Fibroblast of skin of left biceps (primary cell): ENCODE results near the gene FAM241A.
"Not testable (repeated sequence)": the region's sequence is repeated elsewhere in the genome, so short reads cannot be mapped to it uniquely, and the experiment has no call there.

Experiments
- DNase-seq, 2 experiments: peaks; one replicate each; pipeline ENCODE4 v3.0.0-alpha.2; 2013; ENCODE audit warnings: low read depth in 2 of 2

Gene FAM241A

GRCh38 chr4:112138538-112138937, 6.7 kb upstream of the FAM241A start:
- DNase-seq: no peak

DNA sequence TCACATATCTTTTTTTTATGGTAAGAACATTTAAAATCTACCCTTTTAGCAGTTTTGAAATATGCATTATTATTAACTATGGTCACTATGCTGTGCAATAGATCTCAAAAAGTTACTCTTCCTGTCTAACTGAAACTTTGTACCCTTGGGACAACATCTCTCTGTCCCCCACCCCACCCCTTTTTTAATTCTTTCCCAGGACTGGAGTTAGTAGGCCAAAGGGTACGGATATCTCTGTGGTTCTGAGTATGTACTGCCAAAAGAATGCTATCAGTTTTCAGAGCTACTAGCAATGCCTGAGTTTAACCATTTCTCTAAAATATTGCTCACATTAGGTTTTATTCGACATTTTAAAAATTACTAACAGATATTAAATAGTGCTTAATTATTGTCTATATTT, 4.7 kb upstream of the FAM241A start:
- DNase-seq: no peak

DNA sequence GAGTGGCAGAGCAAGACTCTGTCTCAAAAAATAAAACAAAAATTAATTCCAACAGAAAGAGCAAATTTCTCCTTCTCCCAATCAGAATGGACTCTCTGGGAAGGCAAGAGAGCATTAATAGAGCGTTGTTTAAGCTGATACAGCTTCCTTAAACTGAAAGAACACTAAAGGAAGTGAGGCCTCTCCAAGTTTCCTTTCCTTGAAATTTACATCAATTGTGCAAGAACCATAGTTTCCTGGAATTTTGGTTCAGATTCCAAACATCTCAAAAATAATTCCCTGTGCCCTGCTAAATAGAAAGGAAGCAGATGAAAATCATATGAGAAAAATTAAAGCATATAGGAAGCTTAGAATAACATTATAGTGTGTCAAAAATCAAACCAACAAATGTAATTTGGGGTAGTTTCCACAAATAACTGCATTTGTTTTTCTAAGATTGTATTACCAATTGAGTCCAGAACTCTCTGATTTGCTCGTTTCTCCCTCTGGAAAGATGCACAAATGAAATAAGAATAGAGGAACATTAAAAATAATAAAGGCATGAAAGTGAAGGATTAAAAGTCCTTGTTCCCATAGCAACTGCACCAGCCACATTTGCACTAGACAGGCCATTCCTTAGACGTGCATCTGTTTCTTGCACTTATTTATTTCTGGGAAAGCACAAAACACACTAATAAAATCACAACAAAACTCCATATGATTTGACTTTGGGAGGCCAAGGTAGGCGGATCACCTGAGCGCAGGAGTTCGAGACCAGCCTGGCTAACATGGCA, 3.7 kb upstream of the FAM241A start:
- no peak for DNase-seq

- no peak for DNase-seq
These were observed 3.1 kb upstream of the FAM241A start for GRCh38 chr4:112142182-112142581.

- DNase-seq: no peak
These were observed 1.5 kb upstream of the FAM241A start for GRCh38 chr4:112143781-112144180.

GRCh38 chr4:112144546-112145325, 518 bp upstream of the FAM241A start:
- no peak for DNase-seq

- DNase-seq: no peak
These were observed 692 bp downstream of the FAM241A start for GRCh38 chr4:112145790-112146501.

- DNase-seq: no peak
These were observed 1.2 kb downstream of the FAM241A start for GRCh38 chr4:112146502-112146813.

DNA sequence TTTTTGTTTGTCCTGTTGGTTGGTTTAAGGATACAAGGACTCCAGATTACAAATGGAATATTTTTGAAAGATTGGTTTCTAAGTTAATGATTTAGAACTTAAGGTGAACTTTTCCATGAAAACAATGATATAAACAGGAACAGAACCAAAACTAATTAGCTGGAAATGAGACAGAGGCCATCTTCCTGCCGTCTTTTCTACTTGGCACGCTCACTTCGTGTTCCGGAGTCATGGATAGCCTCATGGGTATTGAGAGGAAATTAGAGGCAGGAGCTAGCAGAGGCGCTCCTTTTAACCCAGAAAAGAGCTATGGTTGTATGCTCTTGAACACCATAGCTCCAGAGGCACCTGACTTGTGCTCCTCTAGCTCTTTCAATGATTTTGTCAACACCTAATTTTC, 2.4 kb downstream of the FAM241A start:
- no peak for DNase-seq

GRCh38 chr4:112150920-112151319, 5.7 kb downstream of the FAM241A start:
- DNase-seq: no peak

DNA sequence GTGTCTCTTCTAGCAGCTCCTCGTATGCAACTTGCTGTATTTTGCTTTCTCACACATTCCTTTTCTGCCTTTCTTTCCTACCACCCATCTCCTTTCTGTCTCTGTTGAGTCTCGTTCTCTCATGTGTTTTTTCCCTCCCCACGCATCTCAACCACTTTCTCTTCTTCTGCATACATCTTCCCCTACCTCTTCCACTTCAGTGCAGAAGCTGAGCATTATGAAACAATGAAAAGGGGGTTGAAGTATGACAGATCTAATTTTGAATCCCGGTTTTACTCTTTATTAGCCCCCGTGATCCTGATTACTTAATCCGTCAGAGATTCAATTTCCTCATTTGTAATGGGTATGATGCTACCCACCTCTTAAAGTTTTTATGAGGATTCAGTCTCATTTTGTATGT, 7.3 kb downstream of the FAM241A start:
- no peak for DNase-seq

- no peak for DNase-seq
These were observed 8.0 kb downstream of the FAM241A start for GRCh38 chr4:112153211-112153791.

GRCh38 chr4:112156112-112156511, 10.9 kb downstream of the FAM241A start:
- DNase-seq: no peak

GRCh38 chr4:112156553-112156952, 11.3 kb downstream of the FAM241A start:
- DNase-seq: no peak

DNA sequence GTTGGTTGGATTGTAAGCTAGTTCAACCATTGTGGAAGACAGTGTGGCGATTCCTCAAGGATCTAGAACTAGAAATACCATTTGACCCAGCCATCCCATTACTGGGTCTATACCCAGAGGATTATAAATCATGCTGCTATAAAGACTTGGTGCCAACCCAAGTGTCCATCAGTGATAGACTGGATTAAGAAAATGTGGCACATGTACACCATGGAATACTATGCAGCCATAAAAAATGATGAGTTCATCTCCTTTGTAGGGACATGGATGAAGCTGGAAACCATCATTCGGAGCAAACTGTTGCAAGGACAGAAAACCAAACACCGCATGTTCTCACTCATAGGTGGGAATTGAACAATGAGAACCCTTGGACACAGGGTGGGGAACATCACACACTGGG, 18.5 kb downstream of the FAM241A start:
- not testable (repeated sequence) for DNase-seq

- DNase-seq: no peak
These were observed 22.5 kb downstream of the FAM241A start for GRCh38 chr4:112167794-112168193.

DNA sequence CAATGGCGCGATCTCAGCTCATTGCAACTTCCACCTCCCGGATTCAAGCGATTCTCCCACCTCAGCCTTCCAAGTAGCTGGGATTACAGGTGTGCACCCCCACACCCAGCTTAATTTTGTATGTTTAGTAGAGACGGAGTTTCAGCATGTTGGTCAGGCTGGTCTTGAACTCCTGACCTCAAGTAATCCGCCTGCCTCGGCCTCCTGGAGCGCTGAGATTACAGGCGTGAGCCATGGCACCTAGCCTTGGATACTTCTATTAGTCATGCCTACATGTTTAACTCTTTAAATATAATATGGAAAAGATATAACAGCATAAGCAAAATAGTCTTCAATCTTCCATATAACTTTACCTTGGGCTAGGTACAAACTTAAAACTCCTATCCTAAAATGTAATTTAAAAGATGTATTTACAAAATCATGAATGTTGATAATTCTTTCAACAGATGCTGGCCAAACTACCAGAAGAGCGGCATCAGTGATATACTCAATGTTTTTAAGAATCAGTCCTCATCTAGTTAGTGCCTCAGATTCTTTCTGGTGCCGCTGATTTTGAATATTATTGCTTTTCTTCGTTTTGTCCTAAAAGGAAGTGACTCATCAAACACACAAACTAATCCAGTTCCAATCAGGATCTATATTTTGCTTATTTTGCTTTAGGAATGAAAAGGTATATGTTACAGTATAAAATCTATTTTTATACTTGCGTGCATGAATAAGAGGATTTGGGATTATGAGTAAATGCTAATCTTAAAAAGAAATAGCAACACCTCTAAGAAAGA, 23.7 kb downstream of the FAM241A start:
- DNase-seq: no peak

- DNase-seq: peak; percentile 50 to 67
These were observed 25.3 kb downstream of the FAM241A start for GRCh38 chr4:112170451-112170993.

DNA sequence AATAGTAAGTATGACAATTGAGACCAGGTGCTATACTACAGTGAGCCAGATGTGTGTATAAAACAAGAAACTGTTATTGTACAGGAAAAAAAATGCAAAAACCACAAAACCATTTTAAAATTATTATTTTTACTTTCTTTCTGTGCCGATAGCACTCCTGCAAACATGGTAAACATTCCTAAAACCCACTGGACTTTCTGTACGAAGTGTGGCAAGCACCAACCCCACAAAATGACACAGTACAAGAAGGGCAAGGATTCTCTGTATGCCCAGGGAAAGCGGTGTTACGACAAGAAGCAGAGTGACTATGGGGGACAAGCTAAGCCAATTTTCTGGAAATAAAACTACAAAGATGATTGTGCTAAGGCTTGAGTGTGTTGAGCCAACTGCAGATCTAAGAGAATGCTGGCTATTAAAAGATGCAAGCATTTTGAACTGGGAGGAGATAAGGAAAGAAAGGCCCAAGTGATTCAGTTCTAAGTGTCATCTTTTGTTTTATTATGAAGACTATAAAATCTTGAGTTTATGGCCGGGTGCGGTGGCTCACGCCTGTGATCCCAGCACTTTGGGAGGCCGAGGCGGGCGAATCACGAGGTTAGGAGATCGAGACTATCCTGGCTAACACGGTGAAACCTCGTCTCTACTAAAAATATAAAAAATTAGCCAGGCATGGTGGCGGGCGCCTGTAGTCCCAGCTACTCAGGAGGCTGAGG, 26.0 kb downstream of the FAM241A start:
- not testable (repeated sequence) for DNase-seq

DNA sequence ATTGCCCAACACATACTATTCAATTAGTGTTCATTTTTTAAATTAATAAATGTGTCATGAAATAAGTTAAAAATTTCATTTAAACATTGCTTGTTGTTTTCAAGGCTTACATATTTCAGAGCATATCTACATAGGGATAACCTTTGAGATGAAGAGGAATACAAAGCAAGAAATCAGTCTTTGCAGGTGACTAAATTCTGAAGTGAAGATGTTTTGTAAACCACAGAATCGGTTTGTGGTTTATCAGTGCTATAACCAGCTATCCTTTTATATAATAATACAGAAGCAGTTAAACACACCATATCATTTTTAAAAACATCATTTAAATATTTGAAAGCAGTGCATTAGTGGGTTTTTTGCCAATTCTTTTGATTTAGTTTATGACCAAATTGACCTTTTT, 26.9 kb downstream of the FAM241A start:
- DNase-seq: no peak
